GM20000 (cell line): ENCODE measurements around the gene SIPA1L2.

Experiments
- DNase-seq: peaks from one replicate; pipeline ENCODE4 v3.0.0; 2012; ENCODE audit warnings: low spot score
- CTCF ChIP-seq: IDR thresholded peaks from 2 replicates; pipeline ENCODE4 v1.5.1; 2012; ENCODE audit warnings: mild to moderate bottlenecking, control low read depth; ENCODE audit errors: extremely low read depth, missing control alignments

Gene SIPA1L2

GRCh38 chr1:232629250-232630046, 485 bp downstream of the SIPA1L2 start:
- TF ChIP-seq CTCF, result no peak
- DNase-seq, result peak; percentile 10

- TF ChIP-seq CTCF, result no peak
- no peak for DNase-seq
Measured at GRCh38 chr1:232628335-232629249, 1.3 kb downstream of the SIPA1L2 start.

GRCh38 chr1:232627645-232628334, 2.1 kb downstream of the SIPA1L2 start:
- peak; percentile 21 for DNase-seq
- TF ChIP-seq CTCF, result no peak

GRCh38 chr1:232627171-232627570, 2.8 kb downstream of the SIPA1L2 start:
- DNase-seq, result no peak
- no peak for TF ChIP-seq CTCF

GRCh38 chr1:232626452-232626851, 3.5 kb downstream of the SIPA1L2 start:
- no peak for DNase-seq
- TF ChIP-seq CTCF, result no peak

- no peak for TF ChIP-seq CTCF
- DNase-seq, result no peak
Measured at GRCh38 chr1:232625319-232625868, 4.5 kb downstream of the SIPA1L2 start.
